Lung (tissue), 12 donors: ENCODE results near the gene VASP. TPM values are rescaled to one million over a fixed set of nuclear protein-coding genes. Genes with fewer than 3 reads are reported as not detected.
A peak's percentile ranks its signal among the peaks of the same experiment; 100 is the strongest.

Experiments
- ATAC-seq: fragments of 200-7000 bp; cut with Tn5 transposase; one replicate; pipeline ENCODE4 v1.9.1; 2020; ENCODE audit warnings: moderate number of reproducible peaks; ENCODE audit not compliant: insufficient read depth, low FRiP score
- DNase-seq, 3 donors: peaks; one replicate each; pipeline ENCODE4 v3.0.0-alpha.2; 2013 to 2017
- H3K27ac ChIP-seq, 2 donors: one replicate each; pipeline ENCODE4 v1.5.1; 2013; ENCODE audit warnings: mild to moderate bottlenecking in 2 of 2, moderate library complexity in 2 of 2, control low read depth in 1 of 2, inconsistent platforms in 1 of 2, low read depth in 1 of 2, low read length in 1 of 2
- H3K27me3 ChIP-seq, 3 donors: one replicate each; pipeline ENCODE4 v1.5.1; 2013; ENCODE audit warnings: low read length in 2 of 3; ENCODE audit not compliant: control insufficient read depth in 3 of 3, insufficient read depth in 3 of 3
- H3K36me3 ChIP-seq, 4 donors: one replicate each; pipeline ENCODE4 v1.5.1; 2013; ENCODE audit warnings: low read length in 4 of 4, mild to moderate bottlenecking in 1 of 4, moderate library complexity in 1 of 4; ENCODE audit not compliant: control insufficient read depth in 4 of 4, insufficient read depth in 4 of 4
- H3K4me1 ChIP-seq, 5 donors: one replicate each; pipeline ENCODE4 v1.5.1; 2013; ENCODE audit warnings: low read length in 5 of 5, mild to moderate bottlenecking in 2 of 5, moderate library complexity in 1 of 5; ENCODE audit not compliant: control insufficient read depth in 5 of 5, insufficient read depth in 5 of 5
- H3K4me3 ChIP-seq: one replicate; pipeline ENCODE4 v1.5.1; 2013; ENCODE audit warnings: mild to moderate bottlenecking, control low read depth, moderate library complexity
- H3K9ac ChIP-seq, 2 donors: one replicate each; pipeline ENCODE4 v1.5.1; 2013; ENCODE audit warnings: low read length in 2 of 2, control low read depth in 1 of 2; ENCODE audit not compliant: insufficient read depth in 1 of 2
- H3K9me3 ChIP-seq, 4 donors: one replicate each; pipeline ENCODE4 v1.5.1; 2013; ENCODE audit warnings: low read length in 3 of 4, mild to moderate bottlenecking in 1 of 4, moderate library complexity in 1 of 4; ENCODE audit not compliant: control insufficient read depth in 4 of 4, insufficient read depth in 3 of 4
- WGBS, 2 donors: extraction: QIAGEN DNeasy Blood & Tissue Kit; methylation state at CpG; one replicate each; pipeline ENCODE4 v1.1.7; 2013; 5-methylcytosine and 5-hydroxymethylcytosine counted together
- polyA plus RNA-seq, 2 donors: library from polyadenylated mRNA; stranded (reverse); fragments of 200-250 nt; gene quantifications; one replicate each; pipeline ENCODE4 v1.2.1, GENCODE V29; 2013
- total RNA-seq, 2 donors: library from RNA; depleted of rRNA in 1 of 2; stranded (reverse); fragments of >200 nt in 1 of 2; gene quantifications; one replicate each; pipeline ENCODE4 v1.2.1, GENCODE V29; 2014 to 2021
- TF ChIP-seq, protein P1 (sequence below): IDR thresholded peaks from 2 replicates; pipeline ENCODE4 v1.5.1; 2012; ENCODE audit warnings: mild to moderate bottlenecking; ENCODE audit errors: control extremely low read depth, extremely low read depth
- donor health status: control.
- donor health status: control.
- donor health status: Bipolar disorder and iron deficiency.
- donor health status: healthy.
- donor health status: DM: yes; HTN: yes; CAD: no.

VASP gene
- total and polyA plus RNA-seq, 4 donors = 49.1 to 237 (median 170) TPM

DNA sequence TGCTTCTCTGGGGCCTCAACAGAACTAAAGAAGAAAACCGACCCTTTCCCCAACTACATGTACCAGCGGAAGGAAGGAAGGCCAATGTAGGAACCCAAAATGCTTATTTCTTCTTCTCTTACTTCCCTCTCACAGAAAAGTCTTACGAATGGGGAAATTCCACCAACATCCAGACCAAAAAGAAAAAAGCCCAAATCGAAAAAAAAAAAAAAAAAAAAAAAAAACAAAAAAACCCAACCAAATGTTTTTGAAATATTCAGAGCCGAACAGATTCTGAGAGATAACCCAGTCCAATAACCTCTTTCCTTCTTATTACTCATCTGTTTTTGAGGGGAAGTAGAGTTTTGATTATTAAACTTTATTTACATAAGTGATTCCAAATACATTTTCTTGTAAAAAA lies 5.2 kb upstream of the VASP start:
- WGBS, 2 donors = 32 to 60% methylated on average over 5 of the region's 5 CpGs

DNA sequence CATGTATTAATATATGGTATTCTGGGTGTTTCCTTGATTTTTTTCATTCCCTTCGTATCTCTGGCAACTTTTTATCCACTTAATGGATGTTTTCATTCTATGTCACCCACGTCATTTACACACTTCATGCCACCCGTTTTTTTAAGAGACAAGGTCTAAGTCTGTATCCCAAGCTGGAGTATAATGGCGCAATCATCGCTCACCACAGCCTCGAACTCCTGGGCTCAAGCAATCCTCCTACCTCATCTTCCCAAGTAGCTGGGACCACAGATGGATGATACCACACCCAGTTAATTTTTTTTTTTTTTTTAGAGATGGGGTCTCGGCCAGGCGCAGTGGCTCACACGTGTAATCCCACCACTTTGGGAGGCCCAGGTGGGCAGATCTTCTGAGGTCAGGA lies 3.4 kb upstream of the VASP start:
- Histone ChIP-seq H3K4me1 (peaks cover 0 to 10% (median 3%) of the 10 kb centered on the region in 5 donors), H3K27me3 (peaks cover 0 to 22% (median 14%) of the 10 kb centered on the region in 3 donors), H3K36me3 (no peaks in the 10 kb centered on the region), H3K9me3 (no peaks in the 10 kb centered on the region), H3K4me3 (no peak overlapping the region), H3K9ac (no peak overlapping the region), H3K27ac (no peak overlapping the region)
- DNase-seq = no peak
- 81 to 85% methylated on average over 9 of the region's 9 CpGs for WGBS, 2 donors
- TF ChIP-seq, protein P1, sequence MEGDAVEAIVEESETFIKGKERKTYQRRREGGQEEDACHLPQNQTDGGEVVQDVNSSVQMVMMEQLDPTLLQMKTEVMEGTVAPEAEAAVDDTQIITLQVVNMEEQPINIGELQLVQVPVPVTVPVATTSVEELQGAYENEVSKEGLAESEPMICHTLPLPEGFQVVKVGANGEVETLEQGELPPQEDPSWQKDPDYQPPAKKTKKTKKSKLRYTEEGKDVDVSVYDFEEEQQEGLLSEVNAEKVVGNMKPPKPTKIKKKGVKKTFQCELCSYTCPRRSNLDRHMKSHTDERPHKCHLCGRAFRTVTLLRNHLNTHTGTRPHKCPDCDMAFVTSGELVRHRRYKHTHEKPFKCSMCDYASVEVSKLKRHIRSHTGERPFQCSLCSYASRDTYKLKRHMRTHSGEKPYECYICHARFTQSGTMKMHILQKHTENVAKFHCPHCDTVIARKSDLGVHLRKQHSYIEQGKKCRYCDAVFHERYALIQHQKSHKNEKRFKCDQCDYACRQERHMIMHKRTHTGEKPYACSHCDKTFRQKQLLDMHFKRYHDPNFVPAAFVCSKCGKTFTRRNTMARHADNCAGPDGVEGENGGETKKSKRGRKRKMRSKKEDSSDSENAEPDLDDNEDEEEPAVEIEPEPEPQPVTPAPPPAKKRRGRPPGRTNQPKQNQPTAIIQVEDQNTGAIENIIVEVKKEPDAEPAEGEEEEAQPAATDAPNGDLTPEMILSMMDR = no peak
- no peak for ATAC-seq

More for the DNA sequence above, 5.2 kb upstream of the VASP start:
- Histone ChIP-seq H3K36me3 (no peaks in the 10 kb centered on the region), H3K4me1 (peaks cover 3 to 12% (median 6%) of the 10 kb centered on the region in 5 donors), H3K27me3 (peaks cover 0 to 31% (median 25%) of the 10 kb centered on the region in 3 donors), H3K27ac (peak overlapping the region in 1 of 2 donors; percentile 65), H3K9me3 (no peaks in the 10 kb centered on the region), H3K4me3 (no peak overlapping the region), H3K9ac (no peak overlapping the region)
- TF ChIP-seq, protein P1 = no peak
- ATAC-seq (no peak), DNase-seq (no peak)

DNA sequence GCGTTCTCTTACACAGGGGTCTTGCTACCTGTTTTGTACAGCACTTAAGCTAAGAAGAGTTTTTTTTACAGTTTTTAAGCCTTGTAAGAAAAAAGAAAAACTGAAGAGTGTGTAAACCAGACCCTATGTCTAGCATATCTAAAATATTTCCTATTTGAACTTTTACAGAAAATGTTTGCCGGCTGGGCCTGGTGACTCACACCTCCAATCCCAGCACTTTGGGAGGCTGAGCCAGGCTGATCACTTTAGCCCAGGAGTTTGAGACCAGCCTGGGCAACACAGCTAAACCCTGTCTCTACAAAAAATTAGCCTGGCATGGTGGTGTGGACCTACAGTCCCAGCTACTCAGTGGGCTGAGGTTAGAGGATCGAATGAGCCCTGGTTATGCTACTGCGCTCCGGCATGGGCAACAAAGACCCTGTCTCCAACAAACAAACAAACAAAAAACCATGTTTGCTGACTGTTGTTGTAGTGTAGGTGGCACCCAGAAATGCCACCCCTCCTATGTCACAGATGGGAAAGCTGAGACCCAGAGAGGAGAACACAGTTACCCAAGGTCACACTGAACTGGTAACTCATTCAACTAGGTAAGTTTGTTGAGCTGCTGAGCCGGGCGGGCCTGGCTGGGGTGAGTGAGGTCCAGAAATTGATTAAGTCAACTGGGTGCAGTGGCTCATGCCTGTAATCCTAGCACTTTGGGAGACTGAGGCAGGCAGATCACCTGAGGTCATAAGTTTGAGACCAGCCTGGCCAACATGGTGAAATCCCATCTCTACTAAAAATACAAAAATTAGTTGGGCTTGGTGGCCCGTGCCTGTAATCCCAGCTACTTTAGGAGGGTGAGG lies 1.9 kb upstream of the VASP start:
- TF ChIP-seq, protein P1 = no peak
- 89 to 90% methylated on average over 8 of the region's 8 CpGs for WGBS, 2 donors
- no peak overlapping the region for H3K27ac ChIP-seq

More for the DNA sequence above, 1.9 kb upstream of the VASP start:
- H3K4me1 ChIP-seq = peaks cover 3 to 16% (median 4%) of the 10 kb centered on the region in 5 donors
- no peak overlapping the region for H3K9ac ChIP-seq
- peaks cover 0 to 9% (median 8%) of the 10 kb centered on the region in 3 donors for H3K27me3 ChIP-seq
- H3K4me3 ChIP-seq = no peak overlapping the region
- H3K36me3 ChIP-seq = no peaks in the 10 kb centered on the region
- H3K9me3 ChIP-seq = no peaks in the 10 kb centered on the region
- no peak for DNase-seq
- ATAC-seq = no peak
